Measurements from ENCODE around the gene S100A7A.

DNA sequence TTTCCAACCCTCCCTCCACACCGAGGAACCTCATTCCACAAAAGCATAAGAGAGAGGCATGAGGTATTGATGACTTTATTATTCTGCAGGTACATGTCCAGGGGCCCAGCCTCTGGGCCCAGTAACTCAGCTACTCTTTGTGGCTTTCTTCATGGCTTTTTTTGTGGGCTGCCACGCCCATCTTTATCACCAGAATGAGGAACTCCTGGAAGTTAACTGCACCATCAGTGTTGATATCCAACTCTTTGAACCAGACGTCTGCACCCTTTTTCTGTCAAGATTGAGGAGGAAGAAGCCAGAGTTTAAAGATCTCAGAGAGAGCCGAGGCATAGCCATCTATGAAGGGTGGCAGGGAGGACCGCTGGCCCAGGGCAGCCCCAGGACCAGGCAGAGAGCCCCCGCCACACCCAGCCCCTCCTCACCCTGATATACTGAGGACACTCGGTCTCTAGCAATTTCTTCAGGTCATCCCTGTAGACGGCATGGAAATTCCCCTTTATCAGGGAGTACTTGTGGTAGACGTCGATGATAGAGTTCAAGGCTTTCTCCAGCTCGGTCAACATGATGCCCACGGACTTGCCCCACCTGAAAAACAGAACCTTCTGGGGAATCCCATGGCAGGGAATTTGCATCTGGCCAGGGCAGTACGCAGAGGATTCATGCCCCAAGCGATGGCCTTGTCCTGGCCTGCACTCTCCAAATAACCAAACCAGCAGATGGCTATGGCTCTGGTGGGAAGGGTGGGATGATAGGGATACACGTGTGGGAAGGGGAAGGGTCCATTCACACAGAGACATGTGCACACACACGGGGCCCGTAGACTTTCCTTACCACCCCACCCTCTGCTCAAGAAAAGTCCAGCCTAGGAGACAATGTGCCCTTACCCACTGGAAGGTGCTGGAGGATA is 26.1 kb upstream of the S100A7A start:
- TF ChIP-seq, protein P1, sequence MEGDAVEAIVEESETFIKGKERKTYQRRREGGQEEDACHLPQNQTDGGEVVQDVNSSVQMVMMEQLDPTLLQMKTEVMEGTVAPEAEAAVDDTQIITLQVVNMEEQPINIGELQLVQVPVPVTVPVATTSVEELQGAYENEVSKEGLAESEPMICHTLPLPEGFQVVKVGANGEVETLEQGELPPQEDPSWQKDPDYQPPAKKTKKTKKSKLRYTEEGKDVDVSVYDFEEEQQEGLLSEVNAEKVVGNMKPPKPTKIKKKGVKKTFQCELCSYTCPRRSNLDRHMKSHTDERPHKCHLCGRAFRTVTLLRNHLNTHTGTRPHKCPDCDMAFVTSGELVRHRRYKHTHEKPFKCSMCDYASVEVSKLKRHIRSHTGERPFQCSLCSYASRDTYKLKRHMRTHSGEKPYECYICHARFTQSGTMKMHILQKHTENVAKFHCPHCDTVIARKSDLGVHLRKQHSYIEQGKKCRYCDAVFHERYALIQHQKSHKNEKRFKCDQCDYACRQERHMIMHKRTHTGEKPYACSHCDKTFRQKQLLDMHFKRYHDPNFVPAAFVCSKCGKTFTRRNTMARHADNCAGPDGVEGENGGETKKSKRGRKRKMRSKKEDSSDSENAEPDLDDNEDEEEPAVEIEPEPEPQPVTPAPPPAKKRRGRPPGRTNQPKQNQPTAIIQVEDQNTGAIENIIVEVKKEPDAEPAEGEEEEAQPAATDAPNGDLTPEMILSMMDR (IDR thresholded peaks at IDR 0.05; ENCODE audit: extremely low read depth in 1 of 2, insufficient read depth in 1 of 2, low read depth in 1 of 2, low read length in 2 of 2), result no peak
- TF ChIP-seq JUN (IDR thresholded peaks at IDR 0.05; ENCODE audit: borderline replicate concordance, insufficient read depth, insufficient read length, low read depth) (no peak), EZH2 (IDR thresholded peaks at IDR 0.05; ENCODE audit: borderline replicate concordance, low read depth, low read length, severe bottlenecking) (no peak), MYC (IDR thresholded peaks at IDR 0.05; ENCODE audit: low read depth, low read length) (no peak), POLR2A (IDR thresholded peaks at IDR 0.05; ENCODE audit: low read depth, low read length) (no peak), POLR2AphosphoS5 (IDR thresholded peaks at IDR 0.05; ENCODE audit: insufficient read depth, low read depth, low read length) (no peak), FOS (IDR thresholded peaks at IDR 0.05; ENCODE audit: borderline replicate concordance, insufficient read depth, low read length) (no peak), GATA2 (IDR thresholded peaks at IDR 0.05; ENCODE audit: insufficient read depth, insufficient read length, low read depth, low read length) (no peak)
- TF ChIP-seq, protein P2, sequence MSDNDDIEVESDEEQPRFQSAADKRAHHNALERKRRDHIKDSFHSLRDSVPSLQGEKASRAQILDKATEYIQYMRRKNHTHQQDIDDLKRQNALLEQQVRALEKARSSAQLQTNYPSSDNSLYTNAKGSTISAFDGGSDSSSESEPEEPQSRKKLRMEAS (IDR thresholded peaks at IDR 0.05; ENCODE audit: insufficient read depth, insufficient read length), result no peak

Measured in endothelial cell of umbilical vein (primary cell).